Measurements from ENCODE around the gene NME4.
"Not testable (repeated sequence)": the region's sequence is repeated elsewhere in the genome, so short reads cannot be mapped to it uniquely, and the experiment has no call there.

Gene NME4

GRCh38 chr16:374616-374926 lies 22.4 kb upstream of the NME4 start:
- TF ChIP-seq CTCF (IDR thresholded peaks at IDR 0.05; ENCODE audit: control insufficient read depth, extremely low read depth, insufficient read depth), result no peak
- H3K4me3 ChIP-seq (ENCODE audit: low read depth, low read length), result no peak overlapping the region
- no peak for DNase-seq (ENCODE audit: low read depth)

- DNase-seq (ENCODE audit: low read depth), result no peak
- TF ChIP-seq CTCF (IDR thresholded peaks at IDR 0.05; ENCODE audit: control insufficient read depth, extremely low read depth, insufficient read depth), result no peak
- no peak overlapping the region for H3K4me3 ChIP-seq (ENCODE audit: low read depth, low read length)
These were observed 21.8 kb upstream of the NME4 start for GRCh38 chr16:375212-375611.

DNA sequence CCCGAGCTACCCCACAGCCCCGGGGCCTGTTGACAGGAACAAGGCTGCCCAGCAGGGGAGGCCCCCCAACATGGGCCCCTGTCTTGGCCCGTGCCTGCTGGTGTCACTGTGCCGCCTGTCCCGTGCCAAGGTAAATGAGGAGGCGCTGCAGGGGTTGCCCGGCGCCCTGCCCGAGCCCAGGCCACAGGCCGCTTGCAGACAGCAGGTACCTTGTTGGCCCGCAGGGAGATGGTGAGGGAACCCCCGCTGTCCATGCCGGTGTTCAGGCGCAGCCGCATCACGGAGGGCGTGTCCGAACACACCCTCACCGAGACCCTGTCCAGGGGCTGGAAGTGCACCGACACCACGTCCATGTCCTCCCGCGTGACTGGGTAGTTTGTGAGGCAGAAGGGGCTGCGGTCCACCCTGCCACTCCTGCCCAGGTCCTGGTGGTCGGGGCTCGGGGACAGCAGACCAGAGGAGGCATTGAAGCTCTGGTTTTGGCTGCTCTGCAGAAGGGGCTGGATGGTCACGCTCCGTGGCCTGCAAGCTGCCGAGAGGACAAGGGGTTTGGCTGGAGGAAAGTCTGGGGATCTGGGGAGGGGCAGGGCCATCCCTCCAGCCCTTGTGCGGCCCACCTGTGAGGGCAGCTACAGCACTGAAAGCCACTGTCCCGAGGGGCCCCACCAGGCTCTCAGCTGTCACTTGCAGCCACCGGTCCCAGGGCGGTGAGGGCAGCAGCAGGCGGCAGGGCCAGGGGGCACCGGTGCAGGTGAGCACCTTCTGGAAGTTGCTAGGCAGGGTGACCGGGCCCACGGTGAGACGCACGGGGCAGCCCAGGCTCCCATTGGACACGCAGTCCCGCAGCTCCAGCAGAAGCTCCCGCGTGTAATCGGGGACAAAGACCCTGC lies 20.8 kb upstream of the NME4 start:
- TF ChIP-seq CTCF (IDR thresholded peaks at IDR 0.05; ENCODE audit: control insufficient read depth, extremely low read depth, insufficient read depth), result no peak

DNA sequence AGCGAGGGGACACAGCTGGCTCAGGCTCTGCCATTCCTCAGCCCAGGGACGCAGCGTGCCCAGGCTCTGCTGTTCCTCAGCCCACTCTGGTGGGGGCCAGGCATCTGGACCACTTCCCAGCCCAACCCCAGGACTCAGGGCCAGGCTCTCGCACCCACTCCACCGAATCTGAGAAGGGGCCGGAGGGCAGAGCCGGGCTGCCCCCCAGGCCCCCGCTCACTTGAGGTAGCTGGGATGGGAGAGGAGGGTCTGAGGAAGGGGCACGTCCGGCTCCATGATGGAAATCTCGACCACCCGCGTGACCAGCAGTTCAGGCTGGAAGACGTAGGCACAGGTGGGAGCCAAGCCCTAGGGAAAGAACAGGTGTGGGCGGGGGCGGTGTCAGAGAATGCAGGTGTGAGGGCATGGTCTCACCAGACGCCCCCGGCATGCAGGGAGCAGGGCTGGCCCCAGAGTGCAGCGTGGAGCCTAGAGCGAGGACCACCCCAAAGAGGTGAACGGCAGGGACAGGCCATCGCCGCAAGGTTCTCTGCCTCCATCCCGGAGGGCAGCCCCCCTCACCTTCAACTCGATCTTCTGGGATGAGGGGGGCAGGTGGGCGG lies 20.1 kb upstream of the NME4 start:
- TF ChIP-seq CTCF (IDR thresholded peaks at IDR 0.05; ENCODE audit: control insufficient read depth, extremely low read depth, insufficient read depth), result no peak
- H3K4me3 ChIP-seq (ENCODE audit: low read depth, low read length), result no peak overlapping the region
- DNase-seq (ENCODE audit: low read depth), result no peak

More for the DNA sequence above, 20.8 kb upstream of the NME4 start:
- no peak for DNase-seq (ENCODE audit: low read depth)
- no peak overlapping the region for H3K4me3 ChIP-seq (ENCODE audit: low read depth, low read length)

DNA sequence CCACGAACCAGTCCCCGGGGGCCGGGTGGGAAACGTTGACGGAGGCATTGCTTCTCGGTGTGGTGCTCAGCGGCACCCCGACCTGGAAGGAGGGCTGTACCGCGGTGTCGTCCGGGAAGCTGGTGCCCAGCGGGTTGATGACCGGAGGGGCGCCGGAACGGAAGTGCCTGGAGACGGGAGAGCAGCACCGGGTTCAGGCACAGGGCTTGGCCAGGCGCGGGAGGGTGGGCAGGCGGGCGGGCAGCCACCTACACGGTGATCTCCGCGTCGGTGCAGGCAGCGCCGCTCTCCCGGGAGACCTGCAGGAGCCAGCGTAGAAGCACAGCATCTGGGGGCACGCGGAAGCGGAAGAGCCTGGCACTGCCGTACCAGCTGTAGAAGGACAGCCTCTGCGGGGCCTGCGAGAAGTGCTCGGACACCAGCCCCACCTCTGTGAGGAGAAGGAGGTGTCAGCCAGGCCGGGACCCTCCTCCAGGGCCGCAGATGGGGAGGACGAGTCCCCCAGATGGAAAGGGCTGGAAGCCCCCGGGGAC lies 19.5 kb upstream of the NME4 start:
- DNase-seq (ENCODE audit: low read depth), result no peak
- TF ChIP-seq CTCF (IDR thresholded peaks at IDR 0.05; ENCODE audit: control insufficient read depth, extremely low read depth, insufficient read depth), result no peak
- H3K4me3 ChIP-seq (ENCODE audit: low read depth, low read length), result no peak overlapping the region

GRCh38 chr16:378113-378820 lies 18.7 kb upstream of the NME4 start:
- H3K4me3 ChIP-seq (ENCODE audit: low read depth, low read length); DNase-seq (ENCODE audit: low read depth): not testable (repeated sequence)

DNA sequence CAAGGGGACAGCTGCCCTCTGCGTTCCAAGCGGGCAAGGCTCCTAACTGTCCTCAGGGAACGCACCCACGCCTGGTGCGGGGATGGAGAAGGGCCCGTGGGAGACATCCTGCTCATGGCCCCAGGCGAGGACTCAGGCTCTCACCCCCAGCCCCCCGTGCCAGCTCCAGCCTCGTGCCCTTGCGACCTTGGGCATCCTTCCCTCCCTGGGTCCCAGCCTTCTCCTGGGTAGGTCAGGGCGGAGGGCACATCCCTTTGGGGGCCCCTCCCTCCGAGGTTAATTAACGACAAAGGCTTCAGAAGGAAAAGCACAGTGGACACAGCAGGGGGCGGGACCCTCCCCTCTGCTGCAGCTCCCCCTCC lies 18.2 kb upstream of the NME4 start:
- DNase-seq (ENCODE audit: low read depth), result no peak
- H3K4me3 ChIP-seq (ENCODE audit: low read depth, low read length), result no peak overlapping the region
- TF ChIP-seq CTCF (IDR thresholded peaks at IDR 0.05; ENCODE audit: control insufficient read depth, extremely low read depth, insufficient read depth), result no peak
